ENCODE results near the gene EFNB3. TPM values are rescaled to one million over a fixed set of nuclear protein-coding genes. Genes with fewer than 3 reads are reported as not detected.

Gene EFNB3
- total and polyA plus RNA-seq, 2 of the 8 experiments (the other 6 are each of a cell fraction or from before 2014, with no cell fraction given): 15.0 to 27.3 TPM

DNA sequence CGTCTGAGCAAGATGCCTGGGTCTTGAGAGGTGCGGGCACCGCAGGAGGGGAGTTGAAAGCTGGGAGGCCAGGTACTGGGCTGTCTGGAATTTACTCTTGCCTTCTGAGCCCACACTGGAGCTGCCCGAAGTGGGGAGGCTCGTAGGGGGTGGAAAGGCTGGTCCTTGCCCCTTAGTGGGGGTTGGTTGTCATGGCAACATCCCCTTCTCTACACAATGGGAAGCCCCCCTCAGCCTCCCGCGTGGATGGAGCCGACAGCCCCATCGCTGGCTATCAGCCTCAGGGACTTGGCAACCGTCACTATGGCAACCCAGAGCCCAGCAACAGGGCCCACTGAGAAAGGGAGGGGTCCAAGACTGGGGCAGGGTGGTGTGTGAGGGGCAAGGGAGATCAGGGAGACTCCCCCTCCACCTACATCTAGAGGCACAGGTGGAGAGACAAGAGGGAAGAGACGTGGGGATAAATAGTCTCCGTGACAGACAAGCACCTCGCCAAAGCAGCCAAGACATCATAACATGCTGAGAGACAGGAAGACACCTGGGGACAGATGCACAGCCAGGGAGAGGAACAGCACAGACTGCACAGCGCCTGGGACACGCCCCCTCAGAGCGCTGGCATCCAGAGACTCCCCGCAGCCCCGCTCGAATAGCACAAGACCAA, 7.2 kb downstream of the EFNB3 start (continued):
- TF ChIP-seq BCL11A (IDR thresholded peaks at IDR 0.05; ENCODE audit: low read depth in 2 of 2, low read length in 2 of 2): no peak
- TF ChIP-seq SP4 (IDR thresholded peaks at IDR 0.05; ENCODE audit: low read length): no peak

Measured in H1 (cell line).